ENCODE data around the gene R3HDM1.
"Not testable (repeated sequence)": the region's sequence is repeated elsewhere in the genome, so short reads cannot be mapped to it uniquely, and the experiment has no call there.

R3HDM1 gene

GRCh38 chr2:135641156-135642068 lies 110.1 kb downstream of the R3HDM1 start:
- DNase-seq (ENCODE audit: low read depth in 2 of 2) = no peak

GRCh38 chr2:135647836-135648579 lies 116.7 kb downstream of the R3HDM1 start:
- DNase-seq (ENCODE audit: low read depth in 2 of 2) = no peak

- no peak for DNase-seq (ENCODE audit: low read depth in 2 of 2)
Measured at GRCh38 chr2:135650721-135651120, 119.4 kb downstream of the R3HDM1 start.

GRCh38 chr2:135651717-135652116 lies 120.4 kb downstream of the R3HDM1 start:
- no peak for DNase-seq (ENCODE audit: low read depth in 2 of 2)

GRCh38 chr2:135654239-135654638 lies 123.0 kb downstream of the R3HDM1 start:
- not testable (repeated sequence) for DNase-seq (ENCODE audit: low read depth in 2 of 2)

- DNase-seq (ENCODE audit: low read depth in 2 of 2) = peak; percentile 4 to 6
Measured at GRCh38 chr2:135657806-135658582, 126.7 kb downstream of the R3HDM1 start.

- DNase-seq (ENCODE audit: low read depth in 2 of 2) = no peak
Measured at GRCh38 chr2:135662088-135662487, 130.8 kb downstream of the R3HDM1 start.

GRCh38 chr2:135663148-135663700 lies 131.9 kb downstream of the R3HDM1 start:
- no peak for DNase-seq (ENCODE audit: low read depth in 2 of 2)

GRCh38 chr2:135664623-135665068 lies 133.4 kb downstream of the R3HDM1 start:
- DNase-seq (ENCODE audit: low read depth in 2 of 2) = no peak

GRCh38 chr2:135667045-135667444 lies 135.8 kb downstream of the R3HDM1 start:
- DNase-seq (ENCODE audit: low read depth in 2 of 2) = no peak

- no peak for DNase-seq (ENCODE audit: low read depth in 2 of 2)
Measured at GRCh38 chr2:135674453-135674852, 143.2 kb downstream of the R3HDM1 start.

GRCh38 chr2:135676031-135676430 lies 144.7 kb downstream of the R3HDM1 start:
- DNase-seq (ENCODE audit: low read depth in 2 of 2) = no peak

- no peak for DNase-seq (ENCODE audit: low read depth in 2 of 2)
Measured at GRCh38 chr2:135679125-135679524, 147.8 kb downstream of the R3HDM1 start.

GRCh38 chr2:135685361-135685760 lies 154.1 kb downstream of the R3HDM1 start:
- DNase-seq (ENCODE audit: low read depth in 2 of 2) = no peak

GRCh38 chr2:135688978-135689377 lies 157.7 kb downstream of the R3HDM1 start:
- no peak for DNase-seq (ENCODE audit: low read depth in 2 of 2)

- DNase-seq (ENCODE audit: low read depth in 2 of 2) = no peak
Measured at GRCh38 chr2:135689679-135690078, 158.4 kb downstream of the R3HDM1 start.

GRCh38 chr2:135694711-135695110 lies 163.4 kb downstream of the R3HDM1 start:
- no peak for DNase-seq (ENCODE audit: low read depth in 2 of 2)

- DNase-seq (ENCODE audit: low read depth in 2 of 2) = no peak
Measured at GRCh38 chr2:135698838-135699237, 167.6 kb downstream of the R3HDM1 start.

GRCh38 chr2:135701442-135701841 lies 170.2 kb downstream of the R3HDM1 start:
- DNase-seq (ENCODE audit: low read depth in 2 of 2) = no peak

GRCh38 chr2:135703300-135703699 lies 172.0 kb downstream of the R3HDM1 start:
- no peak for DNase-seq (ENCODE audit: low read depth in 2 of 2)

- DNase-seq (ENCODE audit: low read depth in 2 of 2) = not testable (repeated sequence)
Measured at GRCh38 chr2:135704075-135704474, 172.8 kb downstream of the R3HDM1 start.

- no peak for DNase-seq (ENCODE audit: low read depth in 2 of 2)
Measured at GRCh38 chr2:135708159-135708558, 176.9 kb downstream of the R3HDM1 start.
